ENCODE data around the gene TBR1.

The TBR1 gene

DNA sequence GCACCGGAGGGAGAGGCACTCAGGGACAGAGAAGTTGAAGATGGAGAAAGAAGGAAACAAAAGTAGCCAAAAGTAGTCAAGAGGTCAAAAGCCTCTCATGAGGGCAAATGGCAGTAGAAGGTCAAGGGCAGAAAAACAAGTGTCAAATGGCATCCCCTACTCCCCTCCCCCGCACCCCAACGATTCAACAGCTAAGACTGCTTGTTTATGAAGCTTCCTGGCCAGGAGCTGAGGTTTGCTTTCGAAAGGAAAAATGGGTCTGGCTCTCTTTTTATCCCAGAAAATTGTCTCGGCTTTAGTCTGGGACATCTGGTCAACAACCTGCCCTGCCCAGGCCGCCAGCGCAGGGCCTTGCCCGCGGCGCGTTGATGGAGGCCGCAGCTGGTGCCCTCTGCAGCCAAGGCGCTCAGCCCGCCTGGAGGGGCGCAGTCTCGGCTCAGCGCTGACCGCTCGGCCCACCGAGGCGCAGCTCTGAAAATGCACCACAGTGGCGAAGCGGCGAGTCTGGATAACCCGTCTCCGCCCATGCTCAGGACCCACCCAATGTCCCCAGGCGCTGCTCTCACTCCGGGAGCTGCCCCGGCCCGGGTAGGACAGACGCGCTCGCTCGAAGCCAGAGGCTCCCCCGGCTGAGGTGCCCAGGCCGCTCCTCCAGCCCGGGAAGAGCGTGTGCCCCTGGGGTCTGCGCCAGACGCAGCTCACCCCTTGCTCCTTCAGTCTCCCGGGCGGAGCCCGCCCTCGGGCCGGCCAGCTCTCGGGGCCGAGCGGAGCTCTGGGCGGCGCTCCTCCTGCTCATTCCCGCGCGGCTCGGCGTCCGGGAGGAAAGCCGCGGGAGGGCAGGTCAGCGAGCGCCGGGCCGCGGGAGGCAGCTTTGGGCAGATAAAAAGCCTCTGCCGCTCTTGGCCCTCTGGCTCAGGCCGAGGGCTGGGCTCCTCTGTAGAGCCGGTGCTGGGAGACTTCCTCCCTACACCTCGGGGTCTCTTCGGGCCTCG lies 1.8 kb upstream of the TBR1 start:
- in situ Hi-C loops (cut with HindIII; ENCODE audit: low sequenced_read_pairs): no loop called here

DNA sequence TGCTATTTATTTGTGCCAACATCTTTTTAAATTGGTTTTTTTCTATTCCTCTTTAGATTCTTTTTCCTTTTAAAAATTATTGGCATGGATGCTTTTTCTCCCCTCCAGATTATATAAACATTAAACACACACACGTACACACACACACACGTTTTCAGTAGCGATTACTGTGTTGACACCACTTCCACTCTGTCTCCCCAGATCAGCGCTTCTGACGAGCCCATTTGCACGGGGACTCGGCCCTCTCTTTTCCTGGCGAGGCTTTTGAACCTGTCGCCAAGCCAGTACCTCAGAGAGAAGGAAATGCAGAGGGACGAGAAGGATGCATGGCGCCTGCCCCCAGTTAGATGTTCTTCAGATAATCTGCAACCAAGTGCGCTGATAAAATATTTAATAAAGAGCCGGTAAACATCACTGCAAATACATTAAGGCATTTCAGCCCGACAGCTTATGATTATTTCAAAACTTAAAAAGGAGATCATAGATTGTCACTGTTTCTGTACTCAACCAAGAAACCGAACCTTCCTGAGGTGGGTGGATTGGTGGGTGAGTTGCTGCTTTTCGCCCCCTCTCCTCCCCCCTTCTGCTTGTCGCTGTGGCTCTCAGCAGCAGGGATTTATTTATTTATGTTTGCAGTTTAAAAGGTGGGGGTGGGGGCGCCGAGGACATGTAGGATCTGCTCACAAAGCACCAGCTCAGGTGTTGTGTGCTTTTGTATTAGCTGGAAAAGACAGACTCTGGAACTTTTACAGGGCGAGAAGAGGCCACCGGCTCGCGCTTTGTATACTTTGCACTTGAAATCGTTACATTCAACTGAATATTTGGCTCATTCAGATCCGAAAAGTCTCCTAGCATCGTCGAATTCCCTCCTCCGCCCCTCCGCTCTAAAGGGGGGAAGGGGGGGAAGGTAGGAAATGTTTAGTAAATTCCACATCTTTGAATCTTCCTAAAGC lies 787 bp upstream of the TBR1 start:
- in situ Hi-C loops (cut with HindIII; ENCODE audit: low sequenced_read_pairs): no loop called here

DNA sequence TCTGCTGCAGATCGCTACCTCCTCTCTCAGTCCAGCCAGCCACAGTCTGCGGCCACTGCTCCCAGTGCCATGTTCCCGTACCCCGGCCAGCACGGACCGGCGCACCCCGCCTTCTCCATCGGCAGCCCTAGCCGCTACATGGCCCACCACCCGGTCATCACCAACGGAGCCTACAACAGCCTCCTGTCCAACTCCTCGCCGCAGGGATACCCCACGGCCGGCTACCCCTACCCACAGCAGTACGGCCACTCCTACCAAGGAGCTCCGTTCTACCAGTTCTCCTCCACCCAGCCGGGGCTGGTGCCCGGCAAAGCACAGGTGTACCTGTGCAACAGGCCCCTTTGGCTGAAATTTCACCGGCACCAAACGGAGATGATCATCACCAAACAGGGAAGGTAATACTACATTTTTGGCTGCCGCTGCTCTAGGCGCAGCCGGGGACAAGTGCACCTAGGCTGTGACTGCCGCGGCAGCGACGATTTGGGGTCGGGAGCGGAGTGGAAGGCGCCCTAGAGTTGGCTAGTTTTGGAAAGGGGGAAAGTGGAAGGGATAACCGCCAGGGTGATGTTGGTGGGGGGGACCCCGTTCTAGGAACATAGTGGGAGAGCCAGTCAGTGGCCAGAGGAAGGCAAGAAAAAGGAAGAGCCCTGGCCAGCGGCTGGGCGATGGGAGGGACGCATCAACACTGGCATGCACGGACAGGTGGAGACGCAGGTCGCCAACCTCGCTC lies 776 bp downstream of the TBR1 start:
- in situ Hi-C loops (cut with HindIII; ENCODE audit: low sequenced_read_pairs): no loop called here

DNA sequence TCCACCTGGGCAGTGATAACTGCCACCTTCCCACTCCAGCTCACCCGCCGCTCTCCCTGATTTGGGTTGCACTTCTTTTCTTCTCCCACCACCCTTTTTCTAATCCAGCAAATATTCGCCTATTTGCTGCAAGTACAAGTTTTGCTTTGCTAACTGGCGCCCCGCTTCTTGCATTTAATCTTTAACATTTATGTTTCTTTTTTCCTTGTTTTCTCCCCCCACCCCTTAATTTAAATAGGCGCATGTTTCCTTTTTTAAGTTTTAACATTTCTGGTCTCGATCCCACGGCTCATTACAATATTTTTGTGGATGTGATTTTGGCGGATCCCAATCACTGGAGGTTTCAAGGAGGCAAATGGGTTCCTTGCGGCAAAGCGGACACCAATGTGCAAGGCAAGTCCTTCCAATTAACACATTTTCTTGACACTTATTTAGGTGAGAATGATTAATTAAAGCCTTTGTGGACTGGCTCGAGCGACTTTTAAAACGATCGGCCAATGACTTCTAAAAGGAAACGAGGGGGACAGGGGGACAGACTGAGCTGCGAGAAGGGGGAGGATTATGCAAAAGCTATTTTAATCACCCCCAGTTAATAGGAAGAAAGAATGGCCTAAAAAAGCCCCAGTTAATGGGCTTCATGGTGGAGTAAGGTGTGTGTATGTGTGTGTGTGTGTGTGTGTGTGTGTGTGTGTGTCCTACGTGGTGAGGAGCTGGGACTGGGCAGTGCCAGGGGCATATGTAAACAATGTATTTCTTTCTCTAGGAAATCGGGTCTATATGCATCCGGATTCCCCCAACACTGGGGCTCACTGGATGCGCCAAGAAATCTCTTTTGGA lies 1.6 kb downstream of the TBR1 start:
- in situ Hi-C loops (cut with HindIII; ENCODE audit: low sequenced_read_pairs): no loop called here

DNA sequence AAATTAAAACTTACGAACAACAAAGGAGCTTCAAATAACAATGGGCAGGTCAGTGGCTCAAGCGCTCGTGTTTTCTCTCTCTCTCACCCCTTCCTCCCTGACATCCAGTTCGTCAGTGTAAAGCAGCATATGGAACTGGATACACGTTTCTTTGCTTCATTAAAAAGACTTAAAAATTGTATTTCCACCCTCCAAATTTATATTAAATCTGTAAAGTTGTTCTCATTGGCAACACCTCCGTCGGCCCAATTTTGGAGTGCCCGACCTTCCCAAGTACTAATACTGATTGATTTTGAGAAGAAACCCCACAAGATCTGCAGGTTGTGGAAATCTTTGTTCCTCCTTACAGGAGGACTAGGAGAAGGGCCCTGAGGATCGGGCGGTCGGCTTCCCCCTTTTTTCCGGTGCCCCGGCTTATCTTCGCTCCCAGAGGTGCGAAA lies 2.2 kb downstream of the TBR1 start:
- in situ Hi-C loops (cut with HindIII; ENCODE audit: low sequenced_read_pairs): no loop called here

GRCh38 chr2:161418715-161419637 lies 2.9 kb downstream of the TBR1 start:
- in situ Hi-C loops (cut with HindIII; ENCODE audit: low sequenced_read_pairs): no loop called here

DNA sequence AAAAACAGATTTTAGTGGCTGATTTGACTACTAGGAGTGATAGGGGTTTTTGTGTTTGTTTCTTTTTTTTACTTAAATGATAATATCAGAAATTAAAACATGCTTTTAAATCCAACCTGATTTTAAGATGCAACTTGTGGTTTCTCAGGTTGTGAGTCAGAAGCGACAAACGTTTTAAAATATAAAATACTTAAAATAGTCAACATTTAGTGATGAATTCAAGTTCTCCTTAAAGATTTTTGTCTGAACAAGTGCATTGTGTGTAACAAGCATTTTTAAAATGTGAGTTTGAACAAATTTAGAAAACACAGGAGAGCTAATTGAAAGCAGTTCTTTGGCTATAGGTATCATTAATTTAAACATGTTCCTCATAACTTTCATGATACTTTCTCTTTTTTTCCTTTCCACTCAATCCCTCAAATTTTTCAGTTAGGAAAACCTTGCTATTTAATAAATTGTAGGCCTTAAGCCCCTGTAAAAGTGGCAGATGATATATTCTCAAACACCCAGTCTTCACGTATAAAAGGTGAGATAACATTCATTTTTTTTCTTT lies 3.6 kb downstream of the TBR1 start:
- in situ Hi-C loops (cut with HindIII; ENCODE audit: low sequenced_read_pairs): no loop called here

GRCh38 chr2:161420406-161421074 lies 4.4 kb downstream of the TBR1 start:
- in situ Hi-C loops (cut with HindIII; ENCODE audit: low sequenced_read_pairs): no loop called here

DNA sequence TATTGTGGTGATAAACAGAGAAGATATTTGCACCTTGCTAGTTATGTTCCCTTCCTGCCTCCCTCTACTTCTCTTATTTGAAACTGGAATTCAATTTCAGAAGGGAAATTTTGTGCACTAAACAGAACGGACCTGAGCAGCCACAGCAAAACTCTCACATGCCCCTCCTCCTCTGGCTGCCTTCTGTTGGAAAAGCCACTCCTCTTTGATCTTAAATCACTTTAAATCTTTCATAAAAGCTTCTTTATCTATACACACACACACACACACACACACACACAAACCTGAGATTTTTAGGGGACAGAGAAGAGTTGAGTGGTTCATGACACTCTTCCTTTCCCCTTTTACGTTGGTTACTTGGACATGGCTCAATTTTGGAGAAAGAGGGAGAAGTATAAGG lies 5.6 kb downstream of the TBR1 start:
- in situ Hi-C loops (cut with HindIII; ENCODE audit: low sequenced_read_pairs): no loop called here

DNA sequence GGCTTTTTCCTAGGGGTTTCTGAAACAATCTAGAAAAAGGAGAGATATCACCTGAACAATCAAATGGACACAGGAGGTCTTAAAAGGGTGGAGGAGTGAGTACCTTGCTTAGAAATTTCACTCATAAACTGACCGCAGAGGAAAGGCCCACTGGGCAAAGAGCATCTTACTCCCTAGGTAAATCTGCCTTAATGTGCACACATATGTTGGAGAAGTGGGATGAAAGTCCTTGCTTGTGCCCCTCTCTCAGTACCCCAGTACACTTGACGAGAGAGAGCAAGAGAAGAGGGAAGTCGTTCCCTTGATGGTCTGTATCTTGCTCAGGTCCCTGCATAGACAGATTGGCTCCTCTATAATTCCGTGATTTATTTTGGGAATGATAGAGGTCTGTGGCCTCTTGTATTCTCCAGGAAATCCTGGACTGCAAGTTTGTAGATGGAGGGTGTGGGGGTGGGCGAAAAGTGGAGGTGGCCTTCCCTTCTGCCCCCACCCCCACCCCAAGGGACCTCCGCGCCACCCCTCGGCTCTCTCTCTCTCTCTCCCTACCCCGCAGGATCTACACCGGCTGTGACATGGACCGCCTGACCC lies 6.8 kb downstream of the TBR1 start:
- in situ Hi-C loops (cut with HindIII; ENCODE audit: low sequenced_read_pairs): no loop called here

DNA sequence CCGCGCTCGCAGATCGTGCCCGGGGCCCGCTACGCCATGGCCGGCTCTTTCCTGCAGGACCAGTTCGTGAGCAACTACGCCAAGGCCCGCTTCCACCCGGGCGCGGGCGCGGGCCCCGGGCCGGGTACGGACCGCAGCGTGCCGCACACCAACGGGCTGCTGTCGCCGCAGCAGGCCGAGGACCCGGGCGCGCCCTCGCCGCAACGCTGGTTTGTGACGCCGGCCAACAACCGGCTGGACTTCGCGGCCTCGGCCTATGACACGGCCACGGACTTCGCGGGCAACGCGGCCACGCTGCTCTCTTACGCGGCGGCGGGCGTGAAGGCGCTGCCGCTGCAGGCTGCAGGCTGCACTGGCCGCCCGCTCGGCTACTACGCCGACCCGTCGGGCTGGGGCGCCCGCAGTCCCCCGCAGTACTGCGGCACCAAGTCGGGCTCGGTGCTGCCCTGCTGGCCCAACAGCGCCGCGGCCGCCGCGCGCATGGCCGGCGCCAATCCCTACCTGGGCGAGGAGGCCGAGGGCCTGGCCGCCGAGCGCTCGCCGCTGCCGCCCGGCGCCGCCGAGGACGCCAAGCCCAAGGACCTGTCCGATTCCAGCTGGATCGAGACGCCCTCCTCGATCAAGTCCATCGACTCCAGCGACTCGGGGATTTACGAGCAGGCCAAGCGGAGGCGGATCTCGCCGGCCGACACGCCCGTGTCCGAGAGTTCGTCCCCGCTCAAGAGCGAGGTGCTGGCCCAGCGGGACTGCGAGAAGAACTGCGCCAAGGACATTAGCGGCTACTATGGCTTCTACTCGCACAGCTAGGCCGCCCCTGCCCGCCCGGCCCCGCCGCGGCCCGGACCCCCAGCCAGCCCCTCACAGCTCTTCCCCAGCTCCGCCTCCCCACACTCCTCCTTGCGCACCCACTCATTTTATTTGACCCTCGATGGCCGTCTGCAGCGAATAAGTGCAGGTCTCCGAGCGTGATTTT lies 7.6 kb downstream of the TBR1 start:
- in situ Hi-C loops (cut with HindIII; ENCODE audit: low sequenced_read_pairs): no loop called here

DNA sequence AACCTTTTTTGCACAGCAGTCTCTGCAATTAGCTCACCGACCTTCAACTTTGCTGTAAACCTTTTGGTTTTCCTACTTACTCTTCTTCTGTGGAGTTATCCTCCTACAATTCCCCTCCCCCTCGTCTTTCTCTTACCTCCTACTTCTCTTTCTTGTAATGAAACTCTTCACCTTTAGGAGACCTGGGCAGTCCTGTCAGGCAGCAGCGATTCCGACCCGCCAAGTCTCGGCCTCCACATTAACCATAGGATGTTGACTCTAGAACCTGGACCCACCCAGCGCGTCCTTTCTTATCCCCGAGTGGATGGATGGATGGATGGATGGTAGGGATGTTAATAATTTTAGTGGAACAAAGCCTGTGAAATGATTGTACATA lies 8.3 kb downstream of the TBR1 start:
- in situ Hi-C loops (cut with HindIII; ENCODE audit: low sequenced_read_pairs): no loop called here

DNA sequence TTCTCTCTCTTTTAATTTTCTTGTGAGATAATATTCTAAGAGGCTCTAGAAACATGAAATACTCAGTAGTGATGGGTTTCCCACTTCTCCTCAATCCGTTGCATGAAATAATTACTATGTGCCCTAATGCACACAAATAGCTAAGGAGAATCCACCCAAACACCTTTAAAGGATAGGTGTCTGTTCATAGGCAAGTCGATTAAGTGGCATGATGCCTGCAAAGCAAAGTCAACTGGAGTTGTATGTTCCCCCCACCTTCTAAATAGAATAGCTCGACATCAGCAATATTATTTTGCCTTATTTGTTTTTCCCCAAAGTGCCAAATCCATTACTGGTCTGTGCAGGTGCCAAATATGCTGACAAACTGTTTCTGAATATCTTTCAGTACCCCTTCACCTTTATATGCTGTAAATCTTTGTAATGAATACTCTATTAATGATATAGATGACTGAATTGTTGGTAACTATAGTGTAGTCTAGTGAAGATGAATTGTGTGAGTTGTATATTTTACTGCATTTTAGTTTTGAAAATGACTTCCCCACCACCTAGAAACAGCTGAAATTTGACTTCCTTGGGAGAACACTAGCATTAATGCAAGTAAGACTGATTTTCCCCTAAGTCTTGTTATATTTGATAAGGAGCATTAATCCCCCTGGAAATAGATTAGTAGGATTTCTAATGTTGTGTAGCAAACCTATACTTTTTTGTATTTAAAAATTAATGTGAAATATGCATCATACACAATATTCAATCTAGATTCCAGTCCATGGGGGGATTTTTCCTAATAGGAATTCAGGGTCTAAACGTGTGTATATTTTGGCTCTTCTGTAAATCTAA lies 9.0 kb downstream of the TBR1 start:
- in situ Hi-C loops (cut with HindIII; ENCODE audit: low sequenced_read_pairs): no loop called here

DNA sequence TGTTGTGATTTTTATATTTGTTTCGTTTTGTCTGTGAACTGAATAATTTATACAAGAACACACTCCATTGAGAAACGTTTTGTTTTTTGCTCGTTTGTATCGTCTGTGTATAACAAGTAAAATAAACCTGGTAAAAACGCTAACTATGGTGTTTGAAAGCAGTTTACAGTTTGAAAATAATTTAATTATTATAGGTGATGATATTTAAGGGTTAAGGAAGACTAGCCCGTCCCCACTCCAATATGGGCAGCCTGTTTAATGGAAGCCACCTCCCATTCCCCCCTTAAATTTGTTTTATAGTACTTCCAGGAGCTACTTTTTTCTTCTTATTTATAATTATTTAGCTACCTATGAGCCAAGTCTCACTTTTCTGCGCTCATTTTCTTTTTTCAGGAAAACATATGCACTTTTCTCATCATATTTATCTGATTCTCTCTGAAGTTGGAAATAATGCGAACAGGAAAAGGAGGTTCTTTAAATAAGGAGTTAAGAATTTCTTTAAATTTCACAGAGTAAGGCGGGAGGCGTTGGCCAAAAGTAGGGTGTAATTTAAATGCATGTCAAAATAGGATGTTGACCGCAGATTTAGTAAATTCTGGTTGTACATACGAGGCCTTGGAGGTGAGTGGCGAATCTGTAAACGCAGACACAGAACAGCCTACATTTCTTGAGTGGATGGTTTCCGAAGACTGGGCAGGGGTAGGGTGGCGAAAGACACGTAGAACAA lies 9.8 kb downstream of the TBR1 start:
- in situ Hi-C loops (cut with HindIII; ENCODE audit: low sequenced_read_pairs): no loop called here

- in situ Hi-C loops (cut with HindIII; ENCODE audit: low sequenced_read_pairs): no loop called here
These were observed 10.4 kb downstream of the TBR1 start for GRCh38 chr2:161426455-161426921.

Data from endothelial cell of hepatic sinusoid (primary cell).